ENCODE measurements around the gene CLSTN2. TPM values are rescaled to one million over a fixed set of nuclear protein-coding genes. Genes with fewer than 3 reads are reported as not detected.

Gene CLSTN2
- total and polyA plus RNA-seq, 2 of the 8 experiments (the other 6 are each of a cell fraction or from before 2014, with no cell fraction given), result 0.39 to 0.52 TPM

DNA sequence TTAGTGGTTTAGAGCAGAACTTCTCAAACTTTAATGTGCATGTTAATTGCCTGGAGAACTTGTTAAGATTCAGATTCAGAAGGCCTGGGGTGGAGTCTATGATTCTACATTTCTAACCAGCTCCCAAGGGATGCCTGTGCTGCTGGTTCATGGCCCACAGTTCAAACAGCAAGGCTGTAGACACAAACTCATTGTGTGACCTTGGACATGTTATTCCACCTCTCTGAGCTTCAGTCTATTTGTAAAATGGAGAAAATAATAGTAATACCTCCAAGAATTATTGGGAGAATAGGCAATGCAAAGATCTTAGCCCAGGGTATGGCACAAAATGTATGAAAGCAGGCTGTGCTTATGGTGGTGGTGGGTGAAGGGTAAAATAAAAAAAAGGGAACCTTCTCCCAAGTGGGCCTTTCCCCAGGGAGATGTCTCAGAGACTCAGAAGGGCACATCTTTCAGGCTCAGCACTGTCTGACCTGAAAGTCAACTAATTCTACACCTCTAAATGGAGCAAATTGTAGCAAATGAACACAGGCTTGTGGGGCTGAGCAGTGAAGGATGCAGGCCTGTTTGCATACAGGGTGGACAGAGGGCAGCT lies 566.9 kb downstream of the CLSTN2 start:
- FAIRE-seq, result no peak
- Histone ChIP-seq H3K4me2 (ENCODE audit: insufficient read depth in 1 of 2, low read depth in 2 of 2, low read length in 2 of 2) (no peak overlapping the region), H3K79me2 (ENCODE audit: control insufficient read depth in 1 of 2, insufficient read depth in 2 of 2, low read length in 2 of 2) (no peaks in the 10 kb centered on the region), H3K14ac (ENCODE audit: insufficient read length) (no peak overlapping the region), H3K9me3 (ENCODE audit: insufficient read depth in 2 of 2, low read depth in 1 of 2, low read length in 1 of 2) (no peaks in the 10 kb centered on the region), H4K8ac (ENCODE audit: extremely low read depth, insufficient read depth, low read length) (no peak overlapping the region), H2AK5ac (ENCODE audit: low read depth, low read length) (no peak overlapping the region), H3K23ac (ENCODE audit: insufficient read length) (no peak overlapping the region), H2BK20ac (ENCODE audit: low read length) (no peak overlapping the region), H3K18ac (ENCODE audit: extremely low read depth, low read length) (no peak overlapping the region), H4K20me1 (replicated peaks in 1 of 2; ENCODE audit: control insufficient read depth in 1 of 2, insufficient read depth in 2 of 2, low read length in 2 of 2) (no peaks in the 10 kb centered on the region), H2BK15ac (ENCODE audit: low read length) (no peak overlapping the region), H3K23me2 (ENCODE audit: low read depth, low read length) (no peaks in the 10 kb centered on the region), H2BK120ac (replicated peaks; ENCODE audit: low read depth, low read length) (no peak overlapping the region), H3K36me3 (ENCODE audit: control insufficient read depth in 2 of 4, insufficient read depth in 4 of 4, low read length in 3 of 4) (no peaks in the 10 kb centered on the region), H3K27me3 (replicated peaks in 1 of 4; ENCODE audit: control insufficient read depth in 3 of 4, extremely low read depth in 1 of 4, insufficient read depth in 3 of 4, low read length in 3 of 4) (peaks cover 0 to 2% (median 0%) of the 10 kb centered on the region in 4 experiments; a peak in 1 of 7 replicates), H4K91ac (replicated peaks; ENCODE audit: insufficient read length, low read length) (peak overlapping the region; percentile 14), H3K4me3 (ENCODE audit: extremely low read depth in 1 of 4, insufficient read depth in 2 of 4, low read depth in 3 of 4, low read length in 4 of 4) (no peak overlapping the region), H2AFZ (ENCODE audit: low read length) (no peak overlapping the region), H2BK5ac (ENCODE audit: low read depth, low read length) (no peak overlapping the region), H3K56ac (replicated peaks; ENCODE audit: insufficient read length, low read depth, low read length) (no peak overlapping the region), H3K4me1 (replicated peaks in 1 of 4; ENCODE audit: control insufficient read depth in 3 of 4, insufficient read depth in 4 of 4, low read length in 3 of 4) (peaks cover 0 to 13% (median 6%) of the 10 kb centered on the region in 4 experiments; a peak in 3 of 7 replicates), H3K4ac (replicated peaks; ENCODE audit: insufficient read length, low read depth, low read length) (peak overlapping the region; percentile 11), H4K5ac (ENCODE audit: insufficient read length, low read depth, low read length) (no peak overlapping the region), H3K27ac (ENCODE audit: low read depth, low read length) (no peak overlapping the region), H3K9ac (replicated peaks in 1 of 4; ENCODE audit: extremely low read depth in 1 of 4, low read depth in 3 of 4, low read length in 3 of 4) (no peak overlapping the region), H3K79me1 (ENCODE audit: low read depth, low read length) (no peaks in the 10 kb centered on the region), H2BK12ac (ENCODE audit: low read depth, low read length) (no peak overlapping the region)
- CTCF ChIA-PET (ENCODE audit: partially characterized antibody), result interaction anchor here (0.7 to 1.6 kb wide), 4 partner anchors 12 to 235 kb away, joined by 3 to 5 read pairs (median 3); no protein-coding TSS in a partner anchor
- DNase-seq (ENCODE audit: low read depth in 1 of 2, low spot score in 2 of 2), result no peak
- POLR2A ChIA-PET (ENCODE audit: partially characterized antibody), result no interaction called here
- no peak for TF ChIP-seq ZNF274 (IDR thresholded peaks at IDR 0.05; ENCODE audit: borderline replicate concordance, extremely low read depth, low read length)
- no peak for TF ChIP-seq CEBPB (IDR thresholded peaks at IDR 0.05; ENCODE audit: low read depth, low read length)
- no peak for TF ChIP-seq SIX5 (IDR thresholded peaks at IDR 0.05; ENCODE audit: low read depth, low read length)
- TF ChIP-seq JUN (IDR thresholded peaks at IDR 0.05; ENCODE audit: low read depth, low read length), result no peak
- TF ChIP-seq EGR1 (IDR thresholded peaks at IDR 0.05; ENCODE audit: borderline replicate concordance, low read depth, low read length), result no peak
- no peak for TF ChIP-seq CHD1 (IDR thresholded peaks at IDR 0.05; ENCODE audit: low read depth, low read length)
- no peak for TF ChIP-seq TAF7 (optimal IDR thresholded peaks at IDR 0.05; ENCODE audit: borderline replicate concordance, low read depth, low read length)
- no peak for TF ChIP-seq POLR2AphosphoS5 (IDR thresholded peaks at IDR 0.05; ENCODE audit: low read depth, low read length)
- no peak for TF ChIP-seq RAD21 (IDR thresholded peaks at IDR 0.05 in 1 of 2, conservative IDR thresholded peaks at IDR 0.05 in 1 of 2; ENCODE audit: low read depth in 2 of 2, low read length in 2 of 2)
- no peak for TF ChIP-seq TBP (IDR thresholded peaks at IDR 0.05; ENCODE audit: low read depth, low read length)
- TF ChIP-seq HDAC6 (IDR thresholded peaks at IDR 0.05; ENCODE audit: low read depth, low read length), result no peak
- TF ChIP-seq GTF2F1 (IDR thresholded peaks at IDR 0.05; ENCODE audit: borderline replicate concordance, low read depth, low read length), result no peak
- no peak for TF ChIP-seq RXRA (IDR thresholded peaks at IDR 0.05; ENCODE audit: insufficient read depth, low read depth, low read length)
- no peak for TF ChIP-seq RBBP5 (IDR thresholded peaks at IDR 0.05; ENCODE audit: borderline replicate concordance, low read depth, low read length)
- TF ChIP-seq GABPA (IDR thresholded peaks at IDR 0.05; ENCODE audit: borderline replicate concordance, insufficient read depth, low read length), result no peak

Measured in H1 (cell line).